Renal cortex interstitium (tissue), 11 donors: ENCODE measurements around the gene MRPS34. TPM values are rescaled to one million over a fixed set of nuclear protein-coding genes. Genes with fewer than 3 reads are reported as not detected.

Experiments used
- DNase-seq, 11 donors: peaks; one replicate each; pipeline ENCODE4 v3.0.0-alpha.2; 2013; ENCODE audit warnings: low read depth in 9 of 11, low spot score in 4 of 11; ENCODE audit errors: extremely low read depth in 1 of 11
- polyA plus RNA-seq, 3 donors: library from polyadenylated mRNA; unstranded; fragments of 120-200 nt; gene quantifications; one replicate each; pipeline ENCODE4 v1.2.1, GENCODE V29; 2013; ENCODE audit not compliant: insufficient read length in 3 of 3

MRPS34 gene
- polyA plus RNA-seq, 3 donors, result 57.0 to 91.2 (median 74.7) TPM

DNA sequence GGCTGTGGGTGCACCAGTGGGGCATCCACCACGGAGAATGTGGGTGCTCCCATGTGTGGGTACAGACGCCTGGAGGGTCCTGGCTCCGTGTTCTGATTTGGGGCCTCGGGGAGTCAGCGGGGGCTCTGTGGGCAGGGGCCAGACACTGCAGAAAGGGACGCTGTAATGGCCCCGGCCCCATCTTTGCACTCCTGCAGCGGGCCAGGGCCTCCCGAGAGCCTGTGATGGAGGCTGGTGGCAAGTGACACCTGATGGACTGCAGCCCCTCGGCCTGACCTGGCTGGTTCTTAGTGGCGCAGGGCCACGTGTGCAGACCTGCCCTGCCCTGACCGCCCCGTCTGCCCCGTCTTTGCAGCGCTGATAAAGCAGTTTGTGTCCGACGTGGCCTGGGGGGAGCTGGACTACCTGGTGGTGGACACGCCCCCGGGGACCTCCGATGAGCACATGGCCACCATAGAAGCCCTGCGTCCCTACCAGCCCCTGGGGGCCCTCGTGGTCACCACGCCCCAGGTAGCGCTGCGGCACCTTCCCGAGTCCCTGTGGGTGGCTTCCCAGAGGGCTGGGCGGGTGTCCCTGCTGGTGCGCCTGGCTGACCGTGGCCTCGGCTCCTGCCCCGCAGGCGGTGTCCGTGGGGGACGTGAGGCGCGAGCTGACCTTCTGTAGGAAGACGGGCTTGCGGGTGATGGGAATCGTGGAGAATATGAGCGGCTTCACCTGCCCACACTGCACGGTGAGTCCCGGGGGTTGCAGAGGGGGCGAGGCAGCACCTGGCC, 14.6 kb upstream of the MRPS34 start:
- no peak for DNase-seq

DNA sequence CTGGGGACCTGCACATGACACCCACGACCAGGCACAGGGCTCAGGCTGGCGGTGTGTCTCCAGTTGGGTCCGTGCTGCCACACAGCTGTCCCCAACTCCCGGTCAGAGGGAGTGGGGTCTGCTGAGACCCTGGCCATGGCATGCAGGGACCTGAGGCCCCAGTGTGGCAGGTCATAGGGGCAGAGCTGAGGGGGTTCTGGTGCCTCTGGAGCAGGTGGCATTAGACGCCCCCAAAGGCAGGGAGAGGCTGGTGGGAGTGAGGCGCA, 14.1 kb upstream of the MRPS34 start:
- DNase-seq, result no peak

DNA sequence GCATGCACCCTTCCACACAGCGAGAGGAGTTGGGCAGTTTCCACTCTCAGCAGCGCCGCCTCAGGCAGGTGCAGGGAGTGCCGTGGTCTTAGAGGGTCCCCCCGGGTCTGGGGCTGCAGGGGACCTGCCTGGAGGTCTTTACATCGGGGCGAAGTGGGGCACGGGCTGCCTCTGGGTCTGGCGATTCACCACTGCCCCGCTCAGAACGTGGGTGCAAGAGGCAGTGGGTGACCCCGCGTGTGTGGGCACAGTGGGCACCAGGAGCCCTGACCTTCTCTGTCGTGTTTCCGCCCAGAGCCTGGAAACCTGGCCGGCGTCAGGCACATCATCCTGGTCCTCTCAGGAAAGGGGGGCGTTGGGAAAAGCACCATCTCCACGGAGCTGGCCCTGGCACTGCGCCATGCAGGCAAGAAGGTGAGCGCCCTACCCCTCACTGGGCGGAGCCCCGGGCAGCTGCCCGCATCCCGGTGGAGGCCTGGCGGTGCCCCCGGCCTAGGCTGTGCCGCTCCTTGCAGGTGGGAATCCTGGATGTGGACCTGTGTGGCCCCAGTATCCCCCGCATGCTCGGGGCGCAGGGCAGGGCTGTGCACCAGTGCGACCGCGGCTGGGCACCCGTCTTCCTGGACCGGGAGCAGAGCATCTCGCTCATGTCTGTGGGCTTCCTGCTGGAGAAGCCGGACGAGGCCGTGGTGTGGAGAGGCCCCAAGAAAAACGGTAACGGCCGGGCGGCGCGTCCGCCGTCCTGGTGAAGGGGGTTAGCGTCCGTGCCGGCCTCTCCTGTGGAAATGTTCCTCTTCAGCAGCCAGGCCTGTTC, 13.5 kb upstream of the MRPS34 start:
- DNase-seq, result no peak

DNA sequence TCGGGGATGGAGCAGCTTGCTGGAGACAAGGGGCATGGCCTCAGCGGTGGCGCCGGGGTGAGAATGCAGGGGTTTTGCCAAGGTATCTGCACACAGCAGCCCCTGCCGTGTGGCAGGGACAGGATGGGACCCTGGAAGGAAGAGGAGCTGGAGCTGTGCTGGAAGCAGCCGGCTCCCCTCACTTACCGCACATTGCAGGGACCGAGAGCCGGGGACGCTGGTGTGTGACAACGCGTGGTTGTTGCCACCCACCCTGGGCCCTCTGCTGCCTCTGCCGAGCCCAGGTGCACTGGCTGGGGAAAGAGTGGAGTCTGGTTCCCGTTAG, 12.9 kb upstream of the MRPS34 start:
- no peak for DNase-seq

DNA sequence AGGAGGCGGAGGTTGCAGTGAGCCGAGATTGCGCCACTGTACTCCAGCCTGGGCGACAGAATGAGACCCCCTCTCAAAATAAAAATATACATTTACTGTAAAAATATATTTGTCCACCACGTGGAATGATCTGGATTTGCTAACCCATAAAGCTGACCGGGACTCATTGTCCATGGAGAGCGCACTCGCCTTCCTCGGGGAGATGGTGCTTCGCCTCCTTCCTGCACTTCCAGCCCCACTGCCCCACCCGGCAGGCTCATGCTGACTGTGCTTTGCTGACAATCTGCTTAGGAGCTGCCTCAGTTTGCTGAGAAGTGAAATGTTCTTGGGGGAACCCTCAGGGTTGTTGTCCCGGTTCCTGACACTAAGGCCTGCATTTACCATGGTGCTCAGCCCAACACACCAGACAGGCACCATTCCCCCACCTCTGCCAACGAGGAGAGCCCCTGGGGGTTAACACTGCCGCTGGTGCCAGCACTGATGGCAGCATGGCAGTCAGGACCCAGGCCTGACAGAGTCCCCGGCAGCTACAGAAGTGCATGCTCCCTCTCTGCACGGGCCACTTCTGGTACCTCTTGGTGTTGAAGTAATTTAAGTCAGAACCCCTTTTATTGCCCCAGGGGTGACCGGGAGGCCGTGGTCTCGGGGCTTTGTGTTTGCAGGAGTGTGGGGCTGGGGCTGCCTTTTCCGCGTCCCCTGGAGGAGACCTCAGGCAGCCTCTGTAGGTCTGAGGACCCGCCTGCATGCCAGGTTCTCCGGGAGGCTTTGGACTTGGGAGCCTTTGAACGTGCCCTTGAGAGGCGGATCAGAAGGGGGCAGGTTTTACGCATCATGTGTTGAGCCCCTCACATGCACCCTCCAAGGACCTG, 12.3 kb upstream of the MRPS34 start:
- no peak for DNase-seq

DNA sequence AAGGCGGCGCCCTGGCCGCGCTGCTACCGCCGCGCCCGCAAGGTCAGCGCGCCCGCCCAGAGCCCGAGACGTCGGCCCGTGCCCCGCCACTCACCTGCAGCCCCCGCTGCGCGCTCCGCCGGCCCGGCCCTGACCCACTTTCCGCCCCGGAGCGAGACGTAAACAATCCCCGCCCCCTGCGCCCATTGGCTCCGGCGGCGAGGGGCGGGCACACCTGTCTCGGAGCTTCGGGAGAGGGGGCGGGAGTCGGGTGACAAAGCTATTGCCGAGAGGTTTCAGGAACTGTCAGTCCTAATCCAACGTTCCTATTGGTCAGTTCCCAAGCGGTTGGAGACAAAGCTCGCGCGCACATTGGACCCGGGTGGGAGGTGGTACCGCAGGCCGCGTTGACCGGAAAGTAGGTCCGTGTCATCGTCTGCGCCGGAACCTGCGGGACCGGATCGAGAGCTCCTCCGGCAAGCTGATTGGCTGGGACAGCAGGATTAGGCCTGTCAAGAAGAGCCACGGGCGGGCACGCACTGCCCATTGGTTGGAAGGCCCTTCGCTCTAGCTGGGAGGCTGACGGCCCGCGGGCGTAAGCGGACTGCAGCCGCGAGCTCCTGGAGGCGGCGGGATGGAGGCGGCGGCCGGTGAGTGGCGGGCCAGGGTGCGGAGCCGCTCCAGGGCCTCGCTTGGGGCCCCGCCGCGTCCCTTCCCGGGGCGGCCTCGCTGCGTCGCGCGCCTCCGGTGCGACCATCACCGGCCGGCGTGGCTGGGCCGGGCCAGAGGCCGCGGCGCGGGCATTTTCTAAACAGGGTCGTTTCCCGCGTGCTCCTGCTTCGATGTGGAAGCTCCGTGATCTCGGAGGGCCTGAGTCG, 9.7 kb upstream of the MRPS34 start, which contains the start of the genes NUBP2 and SPSB3:
Gene NUBP2, plus strand, starts transcription at position 553 of the 857 bp plus-strand sequence. Its CDS starts 61 bp downstream, at position 614.
Gene SPSB3, minus strand, starts transcription at position 164 of the 857 bp plus-strand sequence. CDS start 1,088 bp downstream, outside the sequence.
- peak; percentile 98 to 100 (median 100) for DNase-seq

DNA sequence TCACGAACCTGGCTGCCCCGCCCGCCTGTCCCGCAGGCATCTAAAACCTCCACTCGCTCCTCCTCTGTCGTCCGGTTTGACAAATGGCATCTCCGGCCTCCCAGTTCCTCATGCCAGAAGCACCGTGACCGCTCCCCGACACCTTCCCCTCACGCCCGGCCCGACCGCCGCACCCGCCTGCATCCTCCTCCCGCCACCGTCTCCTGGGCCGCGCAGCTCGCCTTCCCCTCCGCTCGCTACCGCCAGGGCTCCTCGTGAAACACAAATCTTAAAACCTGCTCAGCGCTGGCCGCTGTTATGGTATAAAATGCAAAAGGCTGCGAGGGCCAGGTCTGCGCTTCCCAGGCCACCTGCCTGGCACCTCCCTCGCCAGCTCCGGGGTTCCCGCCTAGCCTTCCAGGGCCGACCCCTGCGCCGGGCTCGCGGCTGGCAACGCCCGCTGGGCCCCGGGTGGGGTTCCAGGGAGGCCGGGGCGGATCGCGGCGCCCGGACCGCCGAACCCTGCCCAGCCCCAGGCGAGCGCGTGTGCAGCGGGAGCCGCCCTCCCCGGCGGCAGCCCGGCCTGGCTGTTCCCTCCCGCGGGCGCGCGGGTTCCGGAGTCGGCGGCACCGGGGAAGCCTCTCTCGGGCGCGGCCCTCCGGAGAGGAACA, 8.9 kb upstream of the MRPS34 start:
- DNase-seq, result no peak

DNA sequence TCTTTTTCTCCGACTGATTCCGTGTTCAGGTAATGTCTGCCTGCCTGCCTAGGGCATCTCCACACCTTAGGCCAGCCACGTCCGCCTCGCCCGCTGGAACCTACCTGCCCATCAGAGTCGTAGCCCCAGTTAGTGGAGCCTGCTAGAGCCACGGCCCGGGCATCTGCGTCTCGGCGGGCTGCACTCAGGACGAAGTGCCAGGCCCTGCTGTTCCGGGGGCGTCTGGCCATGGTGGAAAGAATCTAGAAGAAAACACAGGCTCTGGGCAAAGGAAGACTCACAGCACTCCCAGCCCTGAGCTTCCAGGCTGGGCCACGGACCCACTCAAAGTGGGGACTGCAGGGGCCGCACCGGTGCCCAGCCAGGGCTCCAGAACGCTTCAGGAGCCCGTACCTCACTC, 8.3 kb upstream of the MRPS34 start:
- DNase-seq, result no peak

DNA sequence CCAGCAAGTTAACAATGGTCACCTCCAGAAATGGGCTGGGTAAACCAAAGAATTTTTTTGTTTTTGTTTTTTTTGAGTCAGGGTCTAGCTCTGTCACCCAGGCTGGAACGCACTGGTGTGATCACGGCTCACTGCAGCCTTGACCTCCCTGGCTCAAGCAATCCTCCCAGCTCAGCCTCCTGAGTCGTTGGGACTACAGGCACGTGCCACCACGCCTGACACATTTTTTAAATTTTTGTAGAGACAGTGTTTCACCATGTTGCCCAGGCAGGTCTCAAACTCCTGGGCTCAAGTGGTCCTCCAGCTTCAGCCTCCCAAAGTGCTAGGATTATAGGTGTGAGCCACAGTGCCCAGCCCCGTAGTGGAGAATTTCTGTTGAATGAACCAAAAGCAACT, 7.7 kb upstream of the MRPS34 start:
- no peak for DNase-seq

DNA sequence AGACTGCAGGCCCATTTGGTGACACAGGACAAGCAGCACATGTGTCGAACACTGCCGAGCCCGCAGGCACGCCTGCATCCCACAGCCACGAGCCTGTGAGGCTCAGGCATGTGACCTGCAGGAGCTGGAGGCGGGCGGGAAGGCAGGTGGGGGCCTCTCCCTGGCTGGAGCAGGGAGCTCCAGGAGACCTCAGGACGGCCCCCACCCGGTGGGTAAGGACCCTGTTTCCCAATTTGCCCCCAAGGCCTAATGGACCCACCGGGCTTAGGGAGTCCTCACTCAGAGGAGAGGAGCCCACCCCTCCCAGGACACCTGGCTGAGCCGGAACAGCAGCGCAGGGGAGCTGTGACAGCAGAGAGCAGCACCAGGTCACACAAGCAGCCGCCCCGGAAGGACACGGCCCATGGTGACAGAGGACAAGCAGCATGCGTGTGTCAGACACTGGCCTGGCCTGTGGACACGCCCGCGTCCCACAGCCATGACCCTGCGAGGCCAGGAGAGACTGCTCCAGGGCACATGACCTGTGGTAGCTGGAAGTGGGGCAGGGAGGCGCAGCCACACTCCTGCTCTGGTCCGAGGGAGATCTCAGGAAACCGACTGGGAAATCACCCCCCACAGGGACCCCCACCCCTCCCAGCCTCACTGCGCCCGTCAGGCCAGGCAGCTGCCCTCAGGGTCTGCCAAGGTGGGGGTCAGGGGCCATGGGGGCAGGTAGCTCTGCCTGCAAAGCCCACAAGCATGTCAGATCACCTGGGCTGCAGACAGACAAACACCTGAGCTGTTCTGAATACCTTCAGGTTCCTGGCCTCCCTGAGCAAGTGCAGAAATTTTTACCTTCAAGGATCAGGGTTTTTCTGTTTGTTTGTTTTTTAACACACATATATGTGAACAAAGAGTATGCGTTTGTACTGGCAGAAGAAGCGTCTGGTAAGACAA, 7.1 kb upstream of the MRPS34 start:
- DNase-seq, result no peak

DNA sequence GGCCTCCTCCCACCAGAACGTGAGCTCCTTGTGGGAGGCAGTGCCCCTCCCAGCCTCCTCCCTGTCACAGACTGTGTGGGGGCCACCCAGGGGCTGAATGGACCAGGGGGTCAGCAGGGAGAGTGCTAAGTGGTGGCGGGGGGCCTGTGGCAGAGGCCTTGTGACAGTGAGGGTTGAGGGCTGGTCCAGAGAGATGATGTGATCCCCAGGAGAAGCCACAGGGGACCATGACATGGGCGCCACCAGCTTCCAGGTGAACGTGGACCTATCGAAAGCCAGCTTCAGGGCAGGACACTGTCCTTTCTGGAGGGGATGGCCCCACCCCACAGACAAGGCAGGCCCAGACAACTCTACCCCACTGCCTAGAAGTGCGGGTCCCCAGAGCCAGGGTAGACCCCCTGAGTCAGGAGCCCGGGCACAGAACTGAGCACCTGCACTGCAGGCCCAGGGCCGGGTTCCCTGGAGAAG, 6.3 kb upstream of the MRPS34 start:
- DNase-seq, result no peak

DNA sequence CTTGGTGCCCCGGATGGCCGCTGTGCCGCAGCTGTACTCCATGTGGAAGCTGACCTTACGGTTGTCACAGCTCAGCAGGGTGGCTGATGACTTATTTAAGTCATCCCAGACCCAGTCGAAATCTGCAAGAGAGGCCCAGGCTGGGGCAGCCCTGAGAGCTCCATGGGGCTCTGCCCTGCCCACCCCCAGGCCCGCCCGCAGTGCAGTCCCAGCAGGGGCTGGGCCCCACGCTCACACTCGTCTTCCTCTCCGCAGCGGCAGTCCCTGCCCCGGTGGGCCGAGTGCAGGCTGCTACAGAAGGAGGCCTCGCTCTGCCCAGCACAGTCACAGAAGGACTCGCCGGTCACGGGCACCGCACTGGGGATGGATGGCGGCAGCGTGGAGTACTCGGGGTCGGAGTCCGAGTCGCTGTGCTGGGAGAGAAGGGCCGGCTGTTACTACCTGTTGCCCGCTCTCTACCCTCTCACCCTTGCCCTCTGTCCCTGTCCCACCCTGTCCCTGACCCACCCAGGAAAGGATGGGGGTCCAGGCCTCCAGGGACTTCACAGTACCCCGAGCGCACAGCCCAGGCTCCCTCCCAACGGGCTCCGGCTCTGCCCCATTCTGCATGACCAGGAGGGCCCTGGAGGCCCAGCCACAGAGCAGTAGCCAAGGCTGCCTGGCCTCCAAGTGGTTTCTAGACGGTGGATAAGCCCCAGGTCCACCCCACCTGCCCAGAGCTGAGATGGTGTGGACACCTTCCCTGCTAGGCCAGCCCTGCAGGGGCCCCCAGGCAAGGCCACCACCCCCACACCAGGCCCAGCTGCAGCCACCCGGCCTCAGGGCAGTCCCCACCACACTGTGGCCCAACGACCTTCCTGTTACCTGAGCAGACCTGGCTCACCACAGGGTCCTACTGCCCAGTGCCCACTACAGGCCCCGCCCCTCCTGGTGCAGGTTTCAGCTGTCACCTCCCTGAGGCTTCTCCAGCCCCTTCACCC, 5.6 kb upstream of the MRPS34 start:
- no peak for DNase-seq

DNA sequence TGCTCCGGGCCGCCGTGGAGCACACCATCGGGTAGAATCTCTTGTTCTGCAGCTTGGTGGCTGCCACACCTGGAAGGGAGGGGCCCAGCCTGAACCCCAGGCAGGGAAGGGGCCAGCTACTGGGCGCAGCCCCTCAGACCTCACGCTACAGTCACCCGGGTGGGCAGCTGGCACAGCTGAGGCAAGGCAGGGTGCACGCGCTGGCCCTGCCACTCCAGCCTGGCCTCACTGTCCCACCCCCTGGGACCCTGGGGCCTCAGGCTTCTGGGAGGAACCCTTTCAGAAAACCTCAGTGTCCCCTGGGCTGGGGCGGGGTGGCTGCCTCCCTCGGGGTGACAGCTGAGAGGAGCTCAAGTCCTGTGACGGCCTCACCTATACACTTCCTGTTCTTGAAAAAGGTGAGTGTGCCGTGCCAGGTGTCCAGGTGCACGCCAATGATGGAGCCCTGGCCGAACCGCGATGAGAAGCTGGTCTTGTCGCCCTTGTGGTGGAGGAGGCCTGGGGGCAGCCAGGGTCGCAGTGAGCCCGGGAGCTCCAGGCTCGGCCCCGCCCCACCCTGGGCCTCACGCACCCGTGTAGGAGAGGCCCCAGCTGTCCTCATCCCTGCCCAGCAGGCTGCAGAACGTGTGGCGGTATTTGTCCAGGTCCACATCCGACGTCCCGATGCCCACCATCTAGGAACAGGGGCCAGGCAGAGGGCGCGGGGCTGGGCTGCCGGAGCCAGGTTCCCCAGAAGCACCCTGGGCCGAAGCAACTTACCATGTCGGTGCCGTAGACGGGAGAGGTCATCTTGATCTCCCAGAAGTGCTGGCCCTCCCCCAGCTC, 4.7 kb upstream of the MRPS34 start:
- no peak for DNase-seq

DNA sequence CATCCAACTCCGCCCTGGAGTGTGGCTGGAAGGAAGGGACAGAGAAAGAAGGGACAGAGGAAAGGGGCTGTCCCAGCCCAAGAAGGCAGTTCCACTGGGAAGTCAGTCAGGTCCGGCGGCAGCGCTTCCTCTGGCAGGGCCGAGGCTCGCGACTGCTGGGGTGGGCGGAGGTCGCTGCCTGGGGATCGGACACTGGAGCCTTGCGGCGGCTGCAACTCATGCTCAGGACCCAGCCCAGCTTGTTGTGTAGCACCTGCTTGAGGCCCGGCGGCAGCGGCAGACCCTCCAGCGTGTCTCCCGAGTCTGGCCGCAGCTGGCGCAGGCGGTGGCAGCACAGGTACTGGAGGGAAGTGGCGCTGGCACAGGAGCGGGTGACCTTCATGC, 4.0 kb upstream of the MRPS34 start:
- no peak for DNase-seq

DNA sequence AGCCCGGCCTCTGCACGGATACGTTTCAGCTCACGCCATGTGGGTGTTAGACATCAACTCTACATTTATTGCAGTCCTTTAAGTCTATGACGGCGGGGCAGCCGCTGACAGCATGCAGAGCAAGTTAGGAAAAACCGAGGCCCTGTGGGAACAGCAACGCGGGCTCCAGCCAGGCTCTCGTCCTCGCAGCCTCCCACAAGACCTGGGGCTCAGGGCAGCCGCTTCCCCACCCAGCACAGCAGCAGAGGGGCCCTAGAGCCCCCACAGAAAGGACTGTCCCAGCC, 3.7 kb upstream of the MRPS34 start:
- no peak for DNase-seq
